Thyroid gland (tissue), 4 donors: ENCODE data around the gene RGR.

Experiments used
- POLR2A ChIP-seq, 2 donors: fragments of 450-650 bp; IDR thresholded peaks; one replicate each; pipeline ENCODE4 v1.6.1; 2017; ENCODE audit warnings: antibody characterized with exemption in 2 of 2, mild to moderate bottlenecking in 2 of 2, moderate library complexity in 1 of 2
- TF ChIP-seq, protein P1 (sequence below), 6 experiments: fragments of 200-600 bp in 3 of 6; fragments of 450-650 bp in 3 of 6; sonication (generic) in 3 of 6; IDR thresholded peaks; one replicate each; pipeline ENCODE4 v1.5.1; 2016 to 2019; ENCODE audit warnings: antibody characterized with exemption in 6 of 6, mild to moderate bottlenecking in 2 of 6, inconsistent platforms in 1 of 6, moderate library complexity in 1 of 6

GRCh38 chr10:84216834-84217233 lies 28.0 kb upstream of the RGR start:
- TF ChIP-seq, protein P1, sequence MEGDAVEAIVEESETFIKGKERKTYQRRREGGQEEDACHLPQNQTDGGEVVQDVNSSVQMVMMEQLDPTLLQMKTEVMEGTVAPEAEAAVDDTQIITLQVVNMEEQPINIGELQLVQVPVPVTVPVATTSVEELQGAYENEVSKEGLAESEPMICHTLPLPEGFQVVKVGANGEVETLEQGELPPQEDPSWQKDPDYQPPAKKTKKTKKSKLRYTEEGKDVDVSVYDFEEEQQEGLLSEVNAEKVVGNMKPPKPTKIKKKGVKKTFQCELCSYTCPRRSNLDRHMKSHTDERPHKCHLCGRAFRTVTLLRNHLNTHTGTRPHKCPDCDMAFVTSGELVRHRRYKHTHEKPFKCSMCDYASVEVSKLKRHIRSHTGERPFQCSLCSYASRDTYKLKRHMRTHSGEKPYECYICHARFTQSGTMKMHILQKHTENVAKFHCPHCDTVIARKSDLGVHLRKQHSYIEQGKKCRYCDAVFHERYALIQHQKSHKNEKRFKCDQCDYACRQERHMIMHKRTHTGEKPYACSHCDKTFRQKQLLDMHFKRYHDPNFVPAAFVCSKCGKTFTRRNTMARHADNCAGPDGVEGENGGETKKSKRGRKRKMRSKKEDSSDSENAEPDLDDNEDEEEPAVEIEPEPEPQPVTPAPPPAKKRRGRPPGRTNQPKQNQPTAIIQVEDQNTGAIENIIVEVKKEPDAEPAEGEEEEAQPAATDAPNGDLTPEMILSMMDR (IDR thresholded peaks at IDR 0.05), result no peak
- TF ChIP-seq POLR2A (IDR thresholded peaks at IDR 0.05), result no peak
